HCT116 (cell line): Measurements from ENCODE around the gene KIF5C. TPM values are rescaled to one million over a fixed set of nuclear protein-coding genes. Genes with fewer than 3 reads are reported as not detected.

ENCODE experiments used
- ATAC-seq: fragments of 200-7000 bp; cut with Tn5 transposase; 2 replicates; pipeline ENCODE4 v1.9.1; 2020; ENCODE audit warnings: mild to moderate bottlenecking, moderate library complexity
- BruUV-seq: library from RNA; stranded (reverse); fragments of 400-500 nt; replicated peaks from 2 replicates; lab custom pipeline; 2021; lab: Mats Ljungman, UMichigan
- CTCF ChIA-PET: fragments of 300-600 bp; sonication (Branson Sonifier 250); formaldehyde crosslinking; loops from one replicate; lab custom pipeline; 2021; ENCODE audit warnings: antibody characterized with exemption; lab: Charles Lee
- POLR2A ChIA-PET: fragments of 300-600, 350-600 bp; sonication (Branson Sonifier 250); formaldehyde crosslinking; loops from one replicate; lab custom pipeline; 2021; ENCODE audit warnings: antibody characterized with exemption; lab: Charles Lee
- RAD21 ChIA-PET, 2 experiments: fragments of 300-600 bp; sonication (Branson Sonifier 250); formaldehyde crosslinking; loops; one replicate each; lab custom pipeline; 2023; ENCODE audit warnings: low total read pairs in 2 of 2; ENCODE audit not compliant: uncharacterized antibody in 2 of 2, unreplicated experiment in 2 of 2, low non-redundant PET in 1 of 2; lab: Charles Lee
- DNase-seq: peaks from one replicate; pipeline ENCODE4 v3.0.0-alpha.2; 2010; ENCODE audit warnings: low read depth, low spot score
- H2AFZ ChIP-seq: fragments of 200-600 bp; shearing (Covaris generic), sonication (generic); 2 replicates; pipeline ENCODE4 v1.6.1; 2017; ENCODE audit warnings: low read depth, mixed run types, mixed read lengths, antibody characterized with exemption, low read length; ENCODE audit not compliant: poor library complexity, severe bottlenecking
- H3K27ac ChIP-seq: 2 replicates; pipeline ENCODE4 v1.5.1; 2012; ENCODE audit warnings: low read depth, low read length
- H3K27me3 ChIP-seq: fragments of 200-600 bp; sonication (generic); 2 replicates; pipeline ENCODE4 v1.6.1; 2016; ENCODE audit warnings: mixed run types, low read length, mixed read lengths; ENCODE audit not compliant: insufficient read depth
- H3K36me3 ChIP-seq, 2 experiments: fragments of 200-500 bp in 1 of 2; fragments of 200-600 bp in 1 of 2; sonication (Bioruptor generic) in 1 of 2; sonication (generic) in 1 of 2; 2 replicates each; pipeline versions ENCODE4 v1.5.1 to v1.6.1; 2014 to 2016; ENCODE audit warnings: low read length in 2 of 2, inconsistent platforms in 1 of 2, mixed read lengths in 1 of 2, mixed run types in 1 of 2; ENCODE audit not compliant: insufficient read depth in 2 of 2, control insufficient read depth in 1 of 2
- H3K4me1 ChIP-seq, 2 experiments: fragments of 200-600 bp in 1 of 2; sonication (generic) in 1 of 2; 2 replicates each; pipeline versions ENCODE4 v1.5.1 to v1.6.1; 2012 to 2017; ENCODE audit warnings: low read length in 2 of 2, inconsistent platforms in 1 of 2, mild to moderate bottlenecking in 1 of 2, mixed read lengths in 1 of 2, mixed run types in 1 of 2, moderate library complexity in 1 of 2; ENCODE audit not compliant: insufficient read depth in 2 of 2, control insufficient read depth in 1 of 2
- H3K4me2 ChIP-seq: fragments of 200-600 bp; sonication (generic); 2 replicates; pipeline ENCODE4 v1.6.1; 2017; ENCODE audit warnings: mixed run types, low read length, mixed read lengths
- H3K4me3 ChIP-seq, 2 experiments: fragments of 200-600 bp in 1 of 2; sonication (generic) in 1 of 2; replicated peaks in 1 of 2; 2 replicates each; pipeline ENCODE4 v1.5.1; 2011 to 2016; ENCODE audit warnings: low read length in 2 of 2, control low read depth in 1 of 2, low read depth in 1 of 2, mild to moderate bottlenecking in 1 of 2, mixed read lengths in 1 of 2, mixed run types in 1 of 2
- H3K79me2 ChIP-seq: fragments of 200-600 bp; sonication (generic); 2 replicates; pipeline ENCODE4 v1.6.1; 2017; ENCODE audit warnings: mild to moderate bottlenecking, mixed run types, low read length, moderate library complexity, mixed read lengths; ENCODE audit not compliant: insufficient read depth
- H3K9ac ChIP-seq: fragments of 200-600 bp; sonication (generic); 2 replicates; pipeline ENCODE4 v1.6.1; 2016; ENCODE audit warnings: low read length, mixed read lengths
- H3K9me2 ChIP-seq: fragments of 200-600 bp; sonication (generic), shearing (Covaris generic); 2 replicates; pipeline ENCODE4 v1.6.1; 2017; ENCODE audit warnings: mixed run types, mild to moderate bottlenecking, moderate library complexity; ENCODE audit not compliant: insufficient read depth
- H3K9me3 ChIP-seq, 2 experiments: fragments of 200-500 bp in 1 of 2; fragments of 200-600 bp in 1 of 2; sonication (Bioruptor generic) in 1 of 2; sonication (generic) in 1 of 2; 2 replicates each; pipeline ENCODE4 v1.6.1; 2014 to 2017; ENCODE audit warnings: low read length in 2 of 2, mixed read lengths in 2 of 2, inconsistent platforms in 1 of 2, low read depth in 1 of 2, mild to moderate bottlenecking in 1 of 2, mixed run types in 1 of 2, moderate library complexity in 1 of 2; ENCODE audit not compliant: control insufficient read depth in 1 of 2, insufficient read depth in 1 of 2
- H4K20me1 ChIP-seq: fragments of 200-600 bp; sonication (generic), shearing (Covaris generic); 2 replicates; pipeline ENCODE4 v1.6.1; 2017; ENCODE audit warnings: mixed run types, mild to moderate bottlenecking, moderate library complexity; ENCODE audit not compliant: insufficient read depth
- ATF3 ChIP-seq: IDR thresholded peaks from 2 replicates; pipeline ENCODE4 v1.6.1; 2012
- CBX3 ChIP-seq: IDR thresholded peaks from 2 replicates; pipeline ENCODE4 v1.6.1; 2012; ENCODE audit warnings: low read depth
- CEBPB ChIP-seq: IDR thresholded peaks from 2 replicates; pipeline ENCODE4 v1.6.1; 2012; ENCODE audit warnings: low read depth
- EGR1 ChIP-seq: IDR thresholded peaks from 2 replicates; pipeline ENCODE4 v1.6.1; 2012; ENCODE audit warnings: low read depth
- EZH2 ChIP-seq: fragments of 200-600 bp; sonication (generic); IDR thresholded peaks from 2 replicates; pipeline ENCODE4 v1.6.1; 2017; ENCODE audit warnings: antibody characterized with exemption, mixed run types
- EZH2phosphoT487 ChIP-seq: fragments of 200-600 bp; IDR thresholded peaks from 2 replicates; pipeline ENCODE4 v1.6.1; 2018; ENCODE audit warnings: antibody characterized with exemption, borderline replicate concordance
- FOSL1 ChIP-seq: IDR thresholded peaks from 2 replicates; pipeline ENCODE4 v1.6.1; 2012; ENCODE audit warnings: low read depth
- JUND ChIP-seq: IDR thresholded peaks from 2 replicates; pipeline ENCODE4 v1.6.1; 2012
- RAD21 ChIP-seq: IDR thresholded peaks from 2 replicates; pipeline ENCODE4 v1.6.1; 2012; ENCODE audit warnings: low read depth, mild to moderate bottlenecking
- SRF ChIP-seq: IDR thresholded peaks from 2 replicates; pipeline ENCODE4 v1.6.1; 2012; ENCODE audit warnings: low read depth
- YY1 ChIP-seq: IDR thresholded peaks from 2 replicates; pipeline ENCODE4 v1.6.1; 2011; ENCODE audit warnings: low read length, low read depth, moderate library complexity, mild to moderate bottlenecking; ENCODE audit not compliant: insufficient replicate concordance; ENCODE audit errors: extremely low read depth
- ZBTB33 ChIP-seq: IDR thresholded peaks from 2 replicates; pipeline ENCODE4 v1.6.1; 2011; ENCODE audit warnings: mild to moderate bottlenecking, low read length, moderate library complexity; ENCODE audit not compliant: insufficient replicate concordance; ENCODE audit errors: extremely low read depth
- ZFX ChIP-seq: fragments of 450-650 bp; IDR thresholded peaks from 2 replicates; pipeline ENCODE4 v1.6.1; 2017
- intact Hi-C: fragments of 100-400 bp; cut with micrococcal nuclease; formaldehyde crosslinking; loops from 2 replicates; pipeline ENCODE4 v1.10.0; 2022
- total RNA-seq: library from RNA; stranded (reverse); gene quantifications from one replicate; pipeline ENCODE4 v1.2.1, GENCODE V29; 2021; ENCODE audit not compliant: unreplicated experiment
- TF ChIP-seq, protein P1 (sequence below), 3 experiments: fragments of 200-600 bp in 1 of 3; sonication (generic) in 1 of 3; IDR thresholded peaks in 2 of 3; conservative IDR thresholded peaks in 1 of 3; 2 replicates each; pipeline ENCODE4 v1.5.1; 2012 to 2017; ENCODE audit warnings: low read depth in 2 of 3, low read length in 2 of 3, antibody characterized with exemption in 1 of 3, borderline replicate concordance in 1 of 3, control low read depth in 1 of 3, mild to moderate bottlenecking in 1 of 3, mixed read lengths in 1 of 3, mixed run types in 1 of 3, moderate library complexity in 1 of 3; ENCODE audit not compliant: insufficient read depth in 1 of 3
- TF ChIP-seq, protein P2 (sequence below): IDR thresholded peaks from 2 replicates; pipeline ENCODE4 v1.6.1; 2012; ENCODE audit warnings: low read depth

Gene KIF5C
- total RNA-seq, 1 experiment from 2014 or later, result 6.5 TPM

GRCh38 chr2:148971547-148971946 lies 96.5 kb downstream of the KIF5C start:
- H3K4me3 ChIP-seq, result no peak overlapping the region
- no peak overlapping the region for H3K9ac ChIP-seq
- BruUV-seq, result no TSS peak
- ChIA-PET POLR2A (no interaction called here), CTCF (no interaction called here), RAD21 (no interaction called here)
- H4K20me1 ChIP-seq, result no peaks in the 10 kb centered on the region
- no peaks in the 10 kb centered on the region for H3K9me2 ChIP-seq
- ATAC-seq (no peak), DNase-seq (no peak)
- no peaks in the 10 kb centered on the region for H3K79me2 ChIP-seq
- intact Hi-C loops, result no loop called here
- H2AFZ ChIP-seq, result no peak overlapping the region
- H3K4me1 ChIP-seq, result no peaks in the 10 kb centered on the region
- no peaks in the 10 kb centered on the region for H3K36me3 ChIP-seq
- H3K4me2 ChIP-seq, result no peak overlapping the region
- no peaks in the 10 kb centered on the region for H3K27me3 ChIP-seq
- no peak overlapping the region for H3K27ac ChIP-seq
- TF ChIP-seq RAD21 (no peak), ATF3 (no peak), CBX3 (no peak), SRF (no peak), JUND (no peak), EZH2 (no peak), FOSL1 (no peak), EGR1 (no peak), CEBPB (no peak), EZH2phosphoT487 (no peak)
- TF ChIP-seq, protein P1, sequence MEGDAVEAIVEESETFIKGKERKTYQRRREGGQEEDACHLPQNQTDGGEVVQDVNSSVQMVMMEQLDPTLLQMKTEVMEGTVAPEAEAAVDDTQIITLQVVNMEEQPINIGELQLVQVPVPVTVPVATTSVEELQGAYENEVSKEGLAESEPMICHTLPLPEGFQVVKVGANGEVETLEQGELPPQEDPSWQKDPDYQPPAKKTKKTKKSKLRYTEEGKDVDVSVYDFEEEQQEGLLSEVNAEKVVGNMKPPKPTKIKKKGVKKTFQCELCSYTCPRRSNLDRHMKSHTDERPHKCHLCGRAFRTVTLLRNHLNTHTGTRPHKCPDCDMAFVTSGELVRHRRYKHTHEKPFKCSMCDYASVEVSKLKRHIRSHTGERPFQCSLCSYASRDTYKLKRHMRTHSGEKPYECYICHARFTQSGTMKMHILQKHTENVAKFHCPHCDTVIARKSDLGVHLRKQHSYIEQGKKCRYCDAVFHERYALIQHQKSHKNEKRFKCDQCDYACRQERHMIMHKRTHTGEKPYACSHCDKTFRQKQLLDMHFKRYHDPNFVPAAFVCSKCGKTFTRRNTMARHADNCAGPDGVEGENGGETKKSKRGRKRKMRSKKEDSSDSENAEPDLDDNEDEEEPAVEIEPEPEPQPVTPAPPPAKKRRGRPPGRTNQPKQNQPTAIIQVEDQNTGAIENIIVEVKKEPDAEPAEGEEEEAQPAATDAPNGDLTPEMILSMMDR (IDR thresholded peaks at IDR 0.05 in 2 of 3, conservative IDR thresholded peaks at IDR 0.05 in 1 of 3; ENCODE audit: borderline replicate concordance in 1 of 3, insufficient read depth in 1 of 3, low read depth in 2 of 3, low read length in 2 of 3), result no peak
- no peaks in the 10 kb centered on the region for H3K9me3 ChIP-seq

DNA sequence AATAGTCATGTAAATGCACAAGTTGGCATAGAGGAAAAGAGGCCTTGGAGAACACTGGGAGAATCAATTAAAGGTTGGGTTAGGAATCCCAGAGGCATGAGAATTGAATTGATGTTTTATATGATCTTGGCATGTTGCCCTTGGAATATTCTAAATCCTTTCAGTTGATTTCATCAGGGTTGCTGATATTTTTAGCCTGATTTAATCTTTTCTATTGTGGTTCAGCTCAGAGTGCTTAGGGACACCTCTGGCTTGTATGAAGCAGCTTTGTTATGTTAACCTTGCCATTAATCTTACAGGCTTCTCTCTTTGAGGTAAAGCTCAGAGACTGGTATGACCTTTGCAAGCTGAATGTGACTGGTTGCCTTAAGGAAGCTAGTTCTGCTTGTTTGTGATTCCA lies 99.1 kb downstream of the KIF5C start:
- Histone ChIP-seq H2AFZ (no peak overlapping the region), H3K4me3 (no peak overlapping the region), H3K79me2 (no peaks in the 10 kb centered on the region), H3K4me2 (no peak overlapping the region), H4K20me1 (no peaks in the 10 kb centered on the region), H3K9ac (no peak overlapping the region), H3K9me2 (no peaks in the 10 kb centered on the region), H3K9me3 (no peaks in the 10 kb centered on the region), H3K27me3 (no peaks in the 10 kb centered on the region), H3K27ac (no peak overlapping the region), H3K36me3 (no peaks in the 10 kb centered on the region), H3K4me1 (no peaks in the 10 kb centered on the region)
- ATAC-seq (no peak), DNase-seq (no peak)
- ChIA-PET POLR2A (no interaction called here), CTCF (no interaction called here), RAD21 (no interaction called here)
- intact Hi-C loops, result no loop called here
- BruUV-seq, result no TSS peak
- no peak for TF ChIP-seq ZBTB33
- TF ChIP-seq, protein P2, sequence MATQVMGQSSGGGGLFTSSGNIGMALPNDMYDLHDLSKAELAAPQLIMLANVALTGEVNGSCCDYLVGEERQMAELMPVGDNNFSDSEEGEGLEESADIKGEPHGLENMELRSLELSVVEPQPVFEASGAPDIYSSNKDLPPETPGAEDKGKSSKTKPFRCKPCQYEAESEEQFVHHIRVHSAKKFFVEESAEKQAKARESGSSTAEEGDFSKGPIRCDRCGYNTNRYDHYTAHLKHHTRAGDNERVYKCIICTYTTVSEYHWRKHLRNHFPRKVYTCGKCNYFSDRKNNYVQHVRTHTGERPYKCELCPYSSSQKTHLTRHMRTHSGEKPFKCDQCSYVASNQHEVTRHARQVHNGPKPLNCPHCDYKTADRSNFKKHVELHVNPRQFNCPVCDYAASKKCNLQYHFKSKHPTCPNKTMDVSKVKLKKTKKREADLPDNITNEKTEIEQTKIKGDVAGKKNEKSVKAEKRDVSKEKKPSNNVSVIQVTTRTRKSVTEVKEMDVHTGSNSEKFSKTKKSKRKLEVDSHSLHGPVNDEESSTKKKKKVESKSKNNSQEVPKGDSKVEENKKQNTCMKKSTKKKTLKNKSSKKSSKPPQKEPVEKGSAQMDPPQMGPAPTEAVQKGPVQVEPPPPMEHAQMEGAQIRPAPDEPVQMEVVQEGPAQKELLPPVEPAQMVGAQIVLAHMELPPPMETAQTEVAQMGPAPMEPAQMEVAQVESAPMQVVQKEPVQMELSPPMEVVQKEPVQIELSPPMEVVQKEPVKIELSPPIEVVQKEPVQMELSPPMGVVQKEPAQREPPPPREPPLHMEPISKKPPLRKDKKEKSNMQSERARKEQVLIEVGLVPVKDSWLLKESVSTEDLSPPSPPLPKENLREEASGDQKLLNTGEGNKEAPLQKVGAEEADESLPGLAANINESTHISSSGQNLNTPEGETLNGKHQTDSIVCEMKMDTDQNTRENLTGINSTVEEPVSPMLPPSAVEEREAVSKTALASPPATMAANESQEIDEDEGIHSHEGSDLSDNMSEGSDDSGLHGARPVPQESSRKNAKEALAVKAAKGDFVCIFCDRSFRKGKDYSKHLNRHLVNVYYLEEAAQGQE, result no peak
- no peak for TF ChIP-seq CEBPB
- no peak for TF ChIP-seq YY1
- TF ChIP-seq ZFX, result no peak
- no peak for TF ChIP-seq EZH2
